ENCODE data around the gene C4orf46. TPM values are rescaled to one million over a fixed set of nuclear protein-coding genes. Genes with fewer than 3 reads are reported as not detected.
A peak's percentile ranks its signal among the peaks of the same experiment; 100 is the strongest.

C4orf46 gene
- total RNA-seq, 1 experiment from 2014 or later, result 44.1 TPM

- ChIA-PET POLR2A (ENCODE audit: low non-redundant PET) (no interaction called here), CTCF (interaction anchor here (0.5 kb wide), 1 partner anchor 78 kb away, joined by 3 read pairs; no protein-coding TSS in a partner anchor)
- no peak for TF ChIP-seq EZH2 (IDR thresholded peaks at IDR 0.05; ENCODE audit: borderline replicate concordance, low read depth, low read length, poor library complexity, severe bottlenecking)
- peak; percentile 41 for TF ChIP-seq CTCF (conservative IDR thresholded peaks at IDR 0.05; ENCODE audit: low read depth, low read length)
- no TSS peak for BruUV-seq (replicated peaks)
- peaks cover 73% of the 10 kb centered on the region for H3K36me3 ChIP-seq (ENCODE audit: insufficient read depth, low read length, poor library complexity, severe bottlenecking)
- no peak overlapping the region for H3K27ac ChIP-seq (ENCODE audit: low read depth, low read length, poor library complexity, severe bottlenecking)
- no peaks in the 10 kb centered on the region for H3K9me3 ChIP-seq (ENCODE audit: low read depth, low read length, poor library complexity, severe bottlenecking)
- intact Hi-C loops (cut with micrococcal nuclease; ENCODE audit: unreplicated experiment), result no loop called here
- H3K27me3 ChIP-seq (replicated peaks; ENCODE audit: insufficient read depth, low read depth, low read length, poor library complexity), result no peaks in the 10 kb centered on the region
- H3K4me3 ChIP-seq (ENCODE audit: low read depth, low read length, poor library complexity, severe bottlenecking), result no peak overlapping the region
- peak; percentile 22 for DNase-seq (ENCODE audit: low spot score)
- no peaks in the 10 kb centered on the region for H3K4me1 ChIP-seq (ENCODE audit: insufficient read depth, low read length, poor library complexity, severe bottlenecking)
Observed at GRCh38 chr4:158710814-158711213, 39.1 kb upstream of the C4orf46 start.

GRCh38 chr4:158704274-158704673 lies 32.6 kb upstream of the C4orf46 start:
- H3K4me1 ChIP-seq (ENCODE audit: insufficient read depth, low read length, poor library complexity, severe bottlenecking), result no peaks in the 10 kb centered on the region
- H3K27me3 ChIP-seq (replicated peaks; ENCODE audit: insufficient read depth, low read depth, low read length, poor library complexity), result no peaks in the 10 kb centered on the region
- no peak overlapping the region for H3K27ac ChIP-seq (ENCODE audit: low read depth, low read length, poor library complexity, severe bottlenecking)
- BruUV-seq (replicated peaks), result no TSS peak
- no peaks in the 10 kb centered on the region for H3K9me3 ChIP-seq (ENCODE audit: low read depth, low read length, poor library complexity, severe bottlenecking)
- intact Hi-C loops (cut with micrococcal nuclease; ENCODE audit: unreplicated experiment), result no loop called here
- POLR2A ChIA-PET (ENCODE audit: low non-redundant PET), result no interaction called here
- H3K4me3 ChIP-seq (ENCODE audit: low read depth, low read length, poor library complexity, severe bottlenecking), result no peak overlapping the region
- CTCF ChIA-PET, result no interaction called here
- no peak for DNase-seq (ENCODE audit: low spot score)
- TF ChIP-seq EZH2 (IDR thresholded peaks at IDR 0.05; ENCODE audit: borderline replicate concordance, low read depth, low read length, poor library complexity, severe bottlenecking), result no peak
- no peak for TF ChIP-seq CTCF (conservative IDR thresholded peaks at IDR 0.05; ENCODE audit: low read depth, low read length)
- peaks cover 19% of the 10 kb centered on the region for H3K36me3 ChIP-seq (ENCODE audit: insufficient read depth, low read length, poor library complexity, severe bottlenecking)

DNA sequence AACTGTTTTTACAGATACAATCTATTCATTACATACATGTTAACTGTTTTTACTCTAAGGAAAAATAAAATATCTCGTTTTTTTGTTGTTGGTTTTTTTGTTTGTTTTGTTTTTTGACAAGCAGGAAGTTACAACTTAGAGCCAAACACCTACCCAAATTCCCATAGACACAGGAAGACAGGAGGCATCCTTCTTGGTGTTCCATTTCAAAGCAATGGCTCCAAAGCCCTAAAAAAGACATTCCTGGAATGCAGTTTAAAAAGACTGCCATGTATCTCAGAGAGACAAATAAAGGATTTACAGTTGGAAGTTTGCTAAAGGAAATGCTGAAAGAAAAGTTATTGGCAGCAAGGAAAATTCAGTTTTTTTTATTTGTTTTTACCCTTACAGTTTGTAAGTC lies 17.1 kb upstream of the C4orf46 start:
- Histone ChIP-seq H3K9me3 (ENCODE audit: low read depth, low read length, poor library complexity, severe bottlenecking) (no peaks in the 10 kb centered on the region), H3K36me3 (ENCODE audit: insufficient read depth, low read length, poor library complexity, severe bottlenecking) (no peaks in the 10 kb centered on the region), H3K27me3 (replicated peaks; ENCODE audit: insufficient read depth, low read depth, low read length, poor library complexity) (no peaks in the 10 kb centered on the region), H3K4me3 (ENCODE audit: low read depth, low read length, poor library complexity, severe bottlenecking) (no peak overlapping the region), H3K4me1 (ENCODE audit: insufficient read depth, low read length, poor library complexity, severe bottlenecking) (no peaks in the 10 kb centered on the region), H3K27ac (ENCODE audit: low read depth, low read length, poor library complexity, severe bottlenecking) (no peak overlapping the region)
- no peak for TF ChIP-seq EZH2 (IDR thresholded peaks at IDR 0.05; ENCODE audit: borderline replicate concordance, low read depth, low read length, poor library complexity, severe bottlenecking)
- TF ChIP-seq CTCF (conservative IDR thresholded peaks at IDR 0.05; ENCODE audit: low read depth, low read length), result no peak
- DNase-seq (ENCODE audit: low spot score), result no peak
- no TSS peak for BruUV-seq (replicated peaks)
- ChIA-PET POLR2A (ENCODE audit: low non-redundant PET) (no interaction called here), CTCF (no interaction called here)
- intact Hi-C loops (cut with micrococcal nuclease; ENCODE audit: unreplicated experiment), result no loop called here

Measured in A673 (cell line).